Measurements from ENCODE around the gene SDR42E1. TPM values are rescaled to one million over a fixed set of nuclear protein-coding genes. Genes with fewer than 3 reads are reported as not detected.
"Not testable (repeated sequence)": the region's sequence is repeated elsewhere in the genome, so short reads cannot be mapped to it uniquely, and the experiment has no call there.

SDR42E1 gene
- total RNA-seq, 2 experiments from 2014 or later, result 7.4 to 8.2 TPM

- ChIA-PET CTCF (interaction anchor here (0.5 kb wide), 2 partner anchors 148 to 1079 kb away, joined by 3 read pairs; no protein-coding TSS in a partner anchor), POLR2A (no interaction called here)
- Mint-ChIP-seq H3K36me3 (ENCODE audit: low read depth) (peaks cover 24% of the 10 kb centered on the region), H3K4me3 (no peak overlapping the region), H3K27ac (no peak overlapping the region), H3K9me3 (ENCODE audit: low read depth) (no peaks in the 10 kb centered on the region), H3K4me1 (peaks cover under 1% of the 10 kb centered on the region), H3K27me3 (no peaks in the 10 kb centered on the region)
- no peak for ATAC-seq
- intact Hi-C loops (cut with DNase I, micrococcal nuclease), result no loop called here
- DNase-seq, result no peak
These were observed 14.4 kb downstream of the SDR42E1 start for GRCh38 chr16:81996664-81997509.

DNA sequence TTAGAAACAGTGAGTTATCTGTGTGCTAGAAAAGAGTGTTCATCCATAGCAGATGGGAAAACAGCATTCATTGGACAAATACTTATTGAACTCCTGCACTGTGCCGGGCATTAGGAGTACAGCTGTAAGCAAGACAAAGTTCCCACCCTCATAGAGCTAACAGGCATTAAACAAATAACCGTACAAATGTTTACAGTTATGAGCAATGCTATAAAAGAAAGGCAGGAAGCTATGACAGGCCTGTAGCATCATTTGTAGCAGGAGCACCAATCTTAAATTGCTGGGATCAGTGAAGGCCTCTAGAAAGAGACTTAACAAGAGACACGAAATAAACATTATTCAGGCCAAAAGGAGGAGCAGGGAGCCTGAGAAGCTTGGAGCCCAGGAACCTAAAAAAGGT lies 15.6 kb downstream of the SDR42E1 start:
- H3K9me3 Mint-ChIP-seq (ENCODE audit: low read depth), result no peaks in the 10 kb centered on the region
- POLR2A ChIA-PET, result interaction anchor here (0.7 kb wide), 1 partner anchor 229 kb away, joined by 3 read pairs; no protein-coding TSS in a partner anchor
- H3K27me3 Mint-ChIP-seq, result no peaks in the 10 kb centered on the region
- no peak overlapping the region for H3K4me3 Mint-ChIP-seq
- no peaks in the 10 kb centered on the region for H3K4me1 Mint-ChIP-seq
- peaks cover 16% of the 10 kb centered on the region for H3K36me3 Mint-ChIP-seq (ENCODE audit: low read depth)
- H3K27ac Mint-ChIP-seq, result no peak overlapping the region
- DNase-seq (no peak), ATAC-seq (no peak)
- CTCF ChIA-PET, result no interaction called here
- intact Hi-C loops (cut with DNase I, micrococcal nuclease), result no loop called here

GRCh38 chr16:81994485-81994884 lies 16.8 kb downstream of the SDR42E1 start:
- ATAC-seq (peak; percentile 42), DNase-seq (peak; percentile 17)
- H3K36me3 Mint-ChIP-seq (ENCODE audit: low read depth), result peaks cover 10% of the 10 kb centered on the region
- POLR2A ChIA-PET, result no interaction called here
- intact Hi-C loops (cut with DNase I, micrococcal nuclease), result no loop called here
- no peaks in the 10 kb centered on the region for H3K27me3 Mint-ChIP-seq
- H3K4me1 Mint-ChIP-seq, result no peaks in the 10 kb centered on the region
- CTCF ChIA-PET, result interaction anchor here (0.7 to 1.3 kb wide), 2 partner anchors 51 to 236 kb away, joined by 3 to 5 read pairs; no protein-coding TSS in a partner anchor
- H3K4me3 Mint-ChIP-seq, result no peak overlapping the region
- H3K9me3 Mint-ChIP-seq (ENCODE audit: low read depth), result no peaks in the 10 kb centered on the region
- no peak overlapping the region for H3K27ac Mint-ChIP-seq

DNA sequence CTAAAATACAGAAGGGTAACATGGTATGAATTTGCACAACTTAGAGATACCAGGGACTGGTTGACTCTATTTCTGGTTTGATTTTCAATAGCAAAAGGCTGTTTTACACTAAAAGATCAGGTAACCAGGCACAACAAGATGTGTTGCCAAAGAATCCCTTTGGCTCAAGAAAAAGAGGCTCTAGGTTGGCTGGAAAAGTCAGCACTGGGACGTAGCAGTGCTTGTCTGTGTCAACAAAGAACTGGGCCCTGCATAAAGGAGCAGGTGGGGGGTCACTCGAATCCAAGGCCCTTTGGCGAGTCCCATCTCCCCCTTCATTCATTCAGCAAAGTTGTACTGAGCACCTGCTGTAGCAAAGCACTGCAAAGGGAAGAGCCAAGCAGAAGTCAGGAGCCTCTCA lies 18.4 kb downstream of the SDR42E1 start:
- ATAC-seq (no peak), DNase-seq (no peak)
- Mint-ChIP-seq H3K4me3 (no peak overlapping the region), H3K27ac (no peak overlapping the region), H3K4me1 (no peaks in the 10 kb centered on the region), H3K9me3 (ENCODE audit: low read depth) (no peaks in the 10 kb centered on the region), H3K36me3 (ENCODE audit: low read depth) (peaks cover 2% of the 10 kb centered on the region), H3K27me3 (no peaks in the 10 kb centered on the region)
- ChIA-PET CTCF (no interaction called here), POLR2A (no interaction called here)
- intact Hi-C loops (cut with DNase I, micrococcal nuclease), result no loop called here

- no peaks in the 10 kb centered on the region for H3K9me3 Mint-ChIP-seq (ENCODE audit: low read depth)
- no peak for DNase-seq
- H3K27ac Mint-ChIP-seq, result no peak overlapping the region
- no peak overlapping the region for H3K4me3 Mint-ChIP-seq
- ATAC-seq, result no peak
- peaks cover 6% of the 10 kb centered on the region for H3K27me3 Mint-ChIP-seq
- H3K4me1 Mint-ChIP-seq, result no peaks in the 10 kb centered on the region
- CTCF ChIA-PET, result interaction anchor here (0.6 kb wide), 1 partner anchor 500 kb away, joined by 3 read pairs; no protein-coding TSS in a partner anchor
- POLR2A ChIA-PET, result no interaction called here
- H3K36me3 Mint-ChIP-seq (ENCODE audit: low read depth), result no peaks in the 10 kb centered on the region
- intact Hi-C loops (cut with DNase I, micrococcal nuclease), result no loop called here
These were observed 23.6 kb downstream of the SDR42E1 start for GRCh38 chr16:81987706-81988105.

DNA sequence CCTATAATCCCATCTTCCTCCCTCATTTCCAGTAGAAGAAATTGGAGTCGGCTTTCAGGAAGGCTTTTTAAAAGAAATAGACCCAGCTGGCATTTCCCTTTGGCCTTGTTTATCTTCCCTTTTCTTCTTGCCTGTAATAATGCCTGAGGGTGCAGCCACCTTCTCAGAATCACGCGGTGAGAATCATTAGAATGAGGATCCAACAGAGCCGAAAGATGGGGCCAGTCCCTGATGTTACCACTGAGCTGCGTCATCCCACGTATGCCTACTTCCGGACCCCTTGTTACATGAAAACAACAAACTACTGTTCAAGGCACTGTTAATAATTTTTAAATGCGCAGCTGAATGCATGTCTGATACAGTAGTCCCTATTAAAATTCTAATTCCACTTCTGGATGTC lies 24.1 kb downstream of the SDR42E1 start:
- ATAC-seq (no peak), DNase-seq (no peak)
- H3K27ac Mint-ChIP-seq, result no peak overlapping the region
- H3K4me3 Mint-ChIP-seq, result no peak overlapping the region
- H3K27me3 Mint-ChIP-seq, result peaks cover 6% of the 10 kb centered on the region
- H3K4me1 Mint-ChIP-seq, result no peaks in the 10 kb centered on the region
- H3K36me3 Mint-ChIP-seq (ENCODE audit: low read depth), result no peaks in the 10 kb centered on the region
- POLR2A ChIA-PET, result no interaction called here
- intact Hi-C loops (cut with DNase I, micrococcal nuclease), result no loop called here
- CTCF ChIA-PET, result interaction anchor here (0.6 kb wide), 1 partner anchor 500 kb away, joined by 3 read pairs; no protein-coding TSS in a partner anchor
- no peaks in the 10 kb centered on the region for H3K9me3 Mint-ChIP-seq (ENCODE audit: low read depth)

DNA sequence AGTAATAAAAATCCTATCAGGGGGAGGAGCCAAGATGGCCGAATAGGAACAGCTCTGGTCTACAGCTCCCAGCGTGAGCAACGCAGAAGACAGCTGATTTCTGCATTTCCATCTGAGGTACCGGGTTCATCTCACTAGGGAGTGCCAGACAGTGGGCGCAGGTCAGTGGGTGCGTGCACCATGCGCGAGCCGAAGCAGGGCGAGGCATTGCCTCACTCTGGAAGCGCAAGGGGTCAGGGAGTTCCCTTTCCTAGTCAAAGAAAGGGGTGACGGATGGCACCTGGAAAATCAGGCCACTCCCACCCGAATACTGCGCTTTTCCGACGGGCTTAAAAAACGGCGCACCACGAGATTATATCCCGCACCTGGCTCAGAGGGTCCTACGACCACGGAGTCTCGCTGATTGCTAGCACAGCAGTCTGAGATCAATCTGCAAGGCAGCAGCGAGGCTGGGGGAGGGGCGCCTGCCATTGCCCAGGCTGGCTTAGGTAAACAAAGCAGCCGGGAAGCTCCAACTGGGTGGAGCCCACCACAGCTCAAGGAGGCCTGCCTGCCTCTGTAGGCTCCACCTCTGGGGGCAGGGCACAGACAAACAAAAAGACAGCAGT lies 33.8 kb downstream of the SDR42E1 start:
- CTCF ChIA-PET, result not testable (repeated sequence)

DNA sequence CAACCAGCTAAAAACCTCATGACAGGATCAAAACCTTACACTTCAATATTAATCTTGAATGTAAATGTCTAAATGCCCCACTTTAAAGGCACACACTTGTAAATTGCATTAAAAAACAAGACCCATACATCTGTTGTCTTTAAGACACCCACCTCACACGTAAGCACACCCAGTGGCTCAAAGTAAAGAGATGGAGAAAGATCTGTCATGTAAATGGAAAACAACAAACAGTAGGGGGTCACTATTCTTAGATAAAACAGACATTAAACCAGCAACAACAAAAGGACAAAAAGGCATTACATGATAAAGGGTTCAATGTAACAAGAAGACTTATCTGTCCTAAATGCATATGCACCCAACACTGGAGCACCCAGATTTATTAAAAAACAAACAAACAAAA lies 35.6 kb downstream of the SDR42E1 start:
- Mint-ChIP-seq H3K4me1 (no peaks in the 10 kb centered on the region), H3K4me3 (no peak overlapping the region), H3K9me3 (ENCODE audit: low read depth) (peaks cover 15% of the 10 kb centered on the region), H3K36me3 (ENCODE audit: low read depth) (peaks cover 2% of the 10 kb centered on the region), H3K27ac (no peak overlapping the region), H3K27me3 (peaks cover 10% of the 10 kb centered on the region)
- CTCF ChIA-PET, result no interaction called here
- intact Hi-C loops (cut with DNase I, micrococcal nuclease), result no loop called here
- DNase-seq (no peak), ATAC-seq (no peak)
- POLR2A ChIA-PET, result no interaction called here

More for the DNA sequence above, 33.8 kb downstream of the SDR42E1 start:
- DNase-seq; H3K27ac Mint-ChIP-seq; H3K4me3 Mint-ChIP-seq; POLR2A ChIA-PET; H3K4me1 Mint-ChIP-seq; H3K27me3 Mint-ChIP-seq; ATAC-seq; intact Hi-C loops (cut with DNase I, micrococcal nuclease); H3K36me3 Mint-ChIP-seq (ENCODE audit: low read depth); H3K9me3 Mint-ChIP-seq (ENCODE audit: low read depth): not testable (repeated sequence)

DNA sequence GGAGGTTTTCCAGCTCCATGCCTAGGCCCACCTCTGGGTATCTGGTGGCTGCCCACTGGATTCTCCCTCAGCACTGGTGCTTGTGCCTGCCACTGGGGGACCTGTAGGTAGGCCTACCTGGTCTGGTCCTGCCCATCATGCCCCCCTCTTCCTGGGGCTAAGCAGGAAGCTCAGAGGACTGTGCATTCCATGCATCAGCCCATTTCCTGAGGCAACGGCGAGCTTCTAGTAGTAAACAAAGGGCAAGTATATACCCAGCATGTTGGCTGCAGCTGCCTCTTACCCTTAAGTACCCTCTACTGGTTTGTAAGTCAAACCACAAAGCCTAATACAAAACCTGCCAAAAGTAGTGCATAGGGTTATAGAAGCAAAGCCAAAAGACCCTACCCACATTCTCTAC lies 37.5 kb downstream of the SDR42E1 start:
- intact Hi-C loops (cut with DNase I, micrococcal nuclease), result no loop called here
- ATAC-seq, result no peak
- ChIA-PET CTCF (interaction anchor here (0.8 kb wide), 1 partner anchor 256 kb away, joined by 3 read pairs; no protein-coding TSS in a partner anchor), POLR2A (no interaction called here)
- peaks cover 15% of the 10 kb centered on the region for H3K27me3 Mint-ChIP-seq
- peaks cover 16% of the 10 kb centered on the region for H3K9me3 Mint-ChIP-seq (ENCODE audit: low read depth)
- H3K36me3 Mint-ChIP-seq (ENCODE audit: low read depth), result peaks cover 2% of the 10 kb centered on the region
- no peaks in the 10 kb centered on the region for H3K4me1 Mint-ChIP-seq
- no peak overlapping the region for H3K27ac Mint-ChIP-seq
- DNase-seq, result no peak
- H3K4me3 Mint-ChIP-seq, result no peak overlapping the region

GRCh38 chr16:81971853-81972252 lies 39.4 kb downstream of the SDR42E1 start:
- CTCF ChIA-PET, result interaction anchor here (0.6 kb wide), 1 partner anchor 258 kb away, joined by 3 read pairs; no protein-coding TSS in a partner anchor
- H3K36me3 Mint-ChIP-seq (ENCODE audit: low read depth), result peaks cover 2% of the 10 kb centered on the region
- ATAC-seq, result no peak
- no peak overlapping the region for H3K27ac Mint-ChIP-seq
- POLR2A ChIA-PET, result no interaction called here
- intact Hi-C loops (cut with DNase I, micrococcal nuclease), result no loop called here
- H3K4me1 Mint-ChIP-seq, result no peaks in the 10 kb centered on the region
- no peak for DNase-seq
- H3K27me3 Mint-ChIP-seq, result peaks cover 21% of the 10 kb centered on the region
- H3K9me3 Mint-ChIP-seq (ENCODE audit: low read depth), result peaks cover 13% of the 10 kb centered on the region
- H3K4me3 Mint-ChIP-seq, result no peak overlapping the region

DNA sequence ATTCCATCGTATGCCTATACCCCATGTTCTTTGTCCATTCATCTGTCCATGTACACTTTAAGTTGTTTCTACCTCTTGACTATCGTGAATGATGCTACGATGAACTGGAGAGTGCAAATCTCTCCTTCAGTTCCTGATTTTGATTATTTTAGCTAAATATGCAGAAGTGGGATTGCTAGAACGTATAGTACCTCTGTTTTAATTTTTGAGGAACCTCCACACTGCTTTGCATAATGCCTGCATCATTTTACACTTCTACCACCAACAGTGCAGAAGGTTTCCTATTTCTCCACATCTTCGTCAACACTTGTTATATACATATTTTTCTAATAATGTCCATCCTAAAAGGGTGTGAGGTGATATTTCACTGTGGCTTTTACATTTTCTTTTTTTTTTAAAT lies 43.9 kb downstream of the SDR42E1 start:
- Mint-ChIP-seq H3K4me1 (no peaks in the 10 kb centered on the region), H3K27me3 (peaks cover 31% of the 10 kb centered on the region), H3K9me3 (ENCODE audit: low read depth) (peaks cover 11% of the 10 kb centered on the region), H3K36me3 (ENCODE audit: low read depth) (no peaks in the 10 kb centered on the region), H3K4me3 (no peak overlapping the region), H3K27ac (no peak overlapping the region)
- POLR2A ChIA-PET, result no interaction called here
- no peak for ATAC-seq
- intact Hi-C loops (cut with DNase I, micrococcal nuclease), result no loop called here
- DNase-seq, result no peak
- CTCF ChIA-PET, result no interaction called here

DNA sequence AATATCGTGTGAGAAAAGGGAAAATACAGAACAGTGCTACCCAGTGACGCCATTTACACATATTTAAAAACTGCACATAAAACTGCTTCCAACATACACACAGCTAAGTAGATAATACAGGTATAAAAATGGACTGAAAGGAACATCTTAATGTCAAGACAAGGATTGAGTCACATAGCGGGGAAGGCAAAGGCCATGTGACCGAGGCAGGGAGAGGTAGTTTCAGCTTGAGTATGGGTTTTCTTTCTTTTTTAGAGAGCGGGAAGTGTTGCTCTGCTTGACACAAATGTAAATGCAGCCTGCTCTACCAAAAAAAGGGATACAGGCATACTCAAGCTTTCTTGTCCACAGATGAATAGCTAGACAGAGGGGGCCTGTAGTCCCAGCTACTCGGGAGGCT lies 46.5 kb downstream of the SDR42E1 start:
- ATAC-seq (no peak), DNase-seq (no peak)
- no peaks in the 10 kb centered on the region for H3K4me1 Mint-ChIP-seq
- H3K9me3 Mint-ChIP-seq (ENCODE audit: low read depth), result no peaks in the 10 kb centered on the region
- H3K27ac Mint-ChIP-seq, result no peak overlapping the region
- no peak overlapping the region for H3K4me3 Mint-ChIP-seq
- peaks cover 24% of the 10 kb centered on the region for H3K27me3 Mint-ChIP-seq
- POLR2A ChIA-PET, result no interaction called here
- intact Hi-C loops (cut with DNase I, micrococcal nuclease), result no loop called here
- CTCF ChIA-PET, result no interaction called here
- no peaks in the 10 kb centered on the region for H3K36me3 Mint-ChIP-seq (ENCODE audit: low read depth)
